Thyroid gland (tissue), 4 donors: Measurements from ENCODE around the gene RBP3. TPM values are rescaled to one million over a fixed set of nuclear protein-coding genes. Genes with fewer than 3 reads are reported as not detected.

Experiments
- DNase-seq, 2 donors: peaks; one replicate each; pipeline ENCODE4 v3.0.0-alpha.2; 2019
- H3K27ac ChIP-seq, 3 donors: fragments of 200-600 bp; sonication (generic); 1 replicate in 2 of 3; 2 replicates in 1 of 3; pipeline ENCODE4 v1.5.1; 2016 to 2019; ENCODE audit warnings: mild to moderate bottlenecking in 1 of 3, moderate library complexity in 1 of 3
- H3K27me3 ChIP-seq: fragments of 200-600 bp; sonication (generic); one replicate; pipeline ENCODE4 v1.5.1; 2019
- H3K36me3 ChIP-seq, 2 donors: fragments of 200-600 bp; sonication (generic); one replicate each; pipeline ENCODE4 v1.5.1; 2016 to 2019
- H3K4me1 ChIP-seq, 2 donors: fragments of 200-600 bp; sonication (generic); one replicate each; pipeline ENCODE4 v1.5.1; 2017 to 2019
- H3K4me3 ChIP-seq, 3 donors: fragments of 200-600 bp; sonication (generic); replicated peaks in 1 of 3; 1 replicate in 2 of 3; 2 replicates in 1 of 3; pipeline ENCODE4 v1.5.1; 2016; ENCODE audit warnings: mild to moderate bottlenecking in 1 of 3
- H3K9me3 ChIP-seq: fragments of 200-600 bp; sonication (generic); one replicate; pipeline ENCODE4 v1.5.1; 2017
- POLR2A ChIP-seq, 2 donors: fragments of 450-650 bp; IDR thresholded peaks; one replicate each; pipeline ENCODE4 v1.6.1; 2017; ENCODE audit warnings: antibody characterized with exemption in 2 of 2, mild to moderate bottlenecking in 2 of 2, moderate library complexity in 1 of 2
- WGBS, 2 donors: methylation state at CpG; one replicate each; pipeline ENCODE4 v1.1.5; 2017; 5-methylcytosine and 5-hydroxymethylcytosine counted together
- intact Hi-C: fragments of 100-400 bp; cut with DNase I; formaldehyde crosslinking; loops from one replicate; pipeline ENCODE4 v1.15.1; 2023
- total RNA-seq, 4 donors: library from RNA; depleted of rRNA; stranded (reverse); fragments of >200 nt; gene quantifications; one replicate each; pipeline ENCODE4 v1.2.3, GENCODE V29; 2016
- TF ChIP-seq, protein P1 (sequence below), 6 experiments: fragments of 200-600 bp in 3 of 6; fragments of 450-650 bp in 3 of 6; sonication (generic) in 3 of 6; IDR thresholded peaks; one replicate each; pipeline ENCODE4 v1.5.1; 2016 to 2019; ENCODE audit warnings: antibody characterized with exemption in 6 of 6, mild to moderate bottlenecking in 2 of 6, inconsistent platforms in 1 of 6, moderate library complexity in 1 of 6

Gene RBP3
- total RNA-seq, 4 donors from 2014 or later: not detected

GRCh38 chr10:47322300-47323061 lies 25.7 kb upstream of the RBP3 start, which contains the start of gene GDF2:
GDF2 (plus strand) TSS chr10:47322454; CDS start chr10:47322669, 215 bp downstream.
- no peak within 1 kb of the TSS for H3K27ac ChIP-seq
- no peak within 1 kb of the TSS for H3K4me3 ChIP-seq
- DNase-seq: no peak
- no peak for TF ChIP-seq POLR2A (IDR thresholded peaks at IDR 0.05)
- TF ChIP-seq, protein P1, sequence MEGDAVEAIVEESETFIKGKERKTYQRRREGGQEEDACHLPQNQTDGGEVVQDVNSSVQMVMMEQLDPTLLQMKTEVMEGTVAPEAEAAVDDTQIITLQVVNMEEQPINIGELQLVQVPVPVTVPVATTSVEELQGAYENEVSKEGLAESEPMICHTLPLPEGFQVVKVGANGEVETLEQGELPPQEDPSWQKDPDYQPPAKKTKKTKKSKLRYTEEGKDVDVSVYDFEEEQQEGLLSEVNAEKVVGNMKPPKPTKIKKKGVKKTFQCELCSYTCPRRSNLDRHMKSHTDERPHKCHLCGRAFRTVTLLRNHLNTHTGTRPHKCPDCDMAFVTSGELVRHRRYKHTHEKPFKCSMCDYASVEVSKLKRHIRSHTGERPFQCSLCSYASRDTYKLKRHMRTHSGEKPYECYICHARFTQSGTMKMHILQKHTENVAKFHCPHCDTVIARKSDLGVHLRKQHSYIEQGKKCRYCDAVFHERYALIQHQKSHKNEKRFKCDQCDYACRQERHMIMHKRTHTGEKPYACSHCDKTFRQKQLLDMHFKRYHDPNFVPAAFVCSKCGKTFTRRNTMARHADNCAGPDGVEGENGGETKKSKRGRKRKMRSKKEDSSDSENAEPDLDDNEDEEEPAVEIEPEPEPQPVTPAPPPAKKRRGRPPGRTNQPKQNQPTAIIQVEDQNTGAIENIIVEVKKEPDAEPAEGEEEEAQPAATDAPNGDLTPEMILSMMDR (IDR thresholded peaks at IDR 0.05): no peak
- WGBS, 2 donors: 87 to 95% methylated on average over 25 to 31 of the region's 35 CpGs
- no peaks in the 10 kb centered on the region for H3K9me3 ChIP-seq
- H3K36me3 ChIP-seq: no peaks in the 10 kb centered on the region
- intact Hi-C loops: no loop called here
- H3K27me3 ChIP-seq: no peaks in the 10 kb centered on the region
- no peaks in the 10 kb centered on the region for H3K4me1 ChIP-seq

DNA sequence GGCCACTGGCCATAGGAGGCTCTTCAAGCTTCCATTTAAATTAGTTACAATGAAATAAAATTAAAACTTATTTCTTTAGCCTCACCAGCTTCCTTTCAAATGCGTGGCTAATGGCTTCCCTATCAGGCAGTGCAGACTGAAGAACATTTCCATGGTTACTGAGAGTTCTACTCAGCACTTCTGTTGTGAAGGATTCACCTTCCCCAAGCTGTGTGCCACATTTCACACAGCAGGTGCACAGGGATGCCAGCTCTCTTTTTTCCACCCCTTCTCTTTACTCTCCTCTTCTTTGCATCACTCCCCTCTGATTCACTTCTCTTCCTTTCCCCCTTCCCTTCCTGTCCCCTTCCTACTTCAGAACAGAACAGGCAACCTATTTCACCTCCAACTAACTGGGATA lies 25.1 kb upstream of the RBP3 start:
- no peaks in the 10 kb centered on the region for H3K36me3 ChIP-seq
- intact Hi-C loops: no loop called here
- no peak for DNase-seq
- no peak overlapping the region for H3K27ac ChIP-seq
- no peak overlapping the region for H3K4me3 ChIP-seq
- no peaks in the 10 kb centered on the region for H3K4me1 ChIP-seq
- WGBS, 2 donors: 53 to 65% methylated on average over 1 of the region's 1 CpG
- H3K9me3 ChIP-seq: no peaks in the 10 kb centered on the region
- H3K27me3 ChIP-seq: no peaks in the 10 kb centered on the region
- TF ChIP-seq, protein P1 (IDR thresholded peaks at IDR 0.05): no peak
- no peak for TF ChIP-seq POLR2A (IDR thresholded peaks at IDR 0.05)

- Histone ChIP-seq H3K36me3 (no peaks in the 10 kb centered on the region), H3K27me3 (no peaks in the 10 kb centered on the region), H3K9me3 (no peaks in the 10 kb centered on the region), H3K4me1 (no peaks in the 10 kb centered on the region), H3K4me3 (no peak overlapping the region), H3K27ac (no peak overlapping the region)
- WGBS, 2 donors: 73 to 77% methylated on average over 5 of the region's 5 CpGs
- DNase-seq: no peak
- intact Hi-C loops: no loop called here
- TF ChIP-seq POLR2A (IDR thresholded peaks at IDR 0.05): no peak
- TF ChIP-seq, protein P1 (IDR thresholded peaks at IDR 0.05): no peak
These were observed 24.4 kb upstream of the RBP3 start for GRCh38 chr10:47323636-47324296.

- no peak overlapping the region for H3K27ac ChIP-seq
- no peak for TF ChIP-seq POLR2A (IDR thresholded peaks at IDR 0.05)
- TF ChIP-seq, protein P1 (IDR thresholded peaks at IDR 0.05): no peak
- DNase-seq: no peak
- intact Hi-C loops: no loop called here
- H3K9me3 ChIP-seq: no peaks in the 10 kb centered on the region
- H3K27me3 ChIP-seq: no peaks in the 10 kb centered on the region
- H3K4me3 ChIP-seq: no peak overlapping the region
- no peaks in the 10 kb centered on the region for H3K4me1 ChIP-seq
- H3K36me3 ChIP-seq: no peaks in the 10 kb centered on the region
- 91 to 93% methylated on average over 29 to 30 of the region's 30 CpGs for WGBS, 2 donors
These were observed 22.6 kb upstream of the RBP3 start for GRCh38 chr10:47325303-47326291.
